ENCODE data around the gene ZFP36.
A peak's percentile ranks its signal among the peaks of the same experiment; 100 is the strongest.
"Not testable (repeated sequence)": the region's sequence is repeated elsewhere in the genome, so short reads cannot be mapped to it uniquely, and the experiment has no call there.

The ZFP36 gene

GRCh38 chr19:39406656-39407409, at the start of gene ZFP36:
ZFP36 (plus strand) TSS chr19:39406847; CDS start chr19:39406905, 58 bp downstream.
- peak; percentile 76 for DNase-seq (ENCODE audit: low read depth)

- DNase-seq (ENCODE audit: low read depth) = no peak
Measured at GRCh38 chr19:39359026-39359425, 47.6 kb upstream of the ZFP36 start.

GRCh38 chr19:39360599-39360998, 46.0 kb upstream of the ZFP36 start:
- DNase-seq (ENCODE audit: low read depth) = no peak

GRCh38 chr19:39362682-39363657, 43.7 kb upstream of the ZFP36 start:
- peak; percentile 38 for DNase-seq (ENCODE audit: low read depth)

GRCh38 chr19:39363901-39364457, 42.7 kb upstream of the ZFP36 start:
- peak; percentile 53 for DNase-seq (ENCODE audit: low read depth)

GRCh38 chr19:39365531-39365930, 41.1 kb upstream of the ZFP36 start:
- no peak for DNase-seq (ENCODE audit: low read depth)

- no peak for DNase-seq (ENCODE audit: low read depth)
Measured at GRCh38 chr19:39369200-39369599, 37.4 kb upstream of the ZFP36 start.

- no peak for DNase-seq (ENCODE audit: low read depth)
Measured at GRCh38 chr19:39370735-39371134, 35.9 kb upstream of the ZFP36 start.

- DNase-seq (ENCODE audit: low read depth) = peak; percentile 96
Measured at GRCh38 chr19:39372047-39372802, 34.4 kb upstream of the ZFP36 start.

- peak; percentile 42 for DNase-seq (ENCODE audit: low read depth)
Measured at GRCh38 chr19:39372941-39373340, 33.7 kb upstream of the ZFP36 start.

GRCh38 chr19:39375929-39376328, 30.7 kb upstream of the ZFP36 start:
- DNase-seq (ENCODE audit: low read depth) = no peak

- no peak for DNase-seq (ENCODE audit: low read depth)
Measured at GRCh38 chr19:39377373-39378362, 29.0 kb upstream of the ZFP36 start.

GRCh38 chr19:39379366-39379765, 27.3 kb upstream of the ZFP36 start:
- DNase-seq (ENCODE audit: low read depth) = not testable (repeated sequence)

GRCh38 chr19:39379865-39380396, 26.7 kb upstream of the ZFP36 start:
- DNase-seq (ENCODE audit: low read depth) = no peak

- DNase-seq (ENCODE audit: low read depth) = no peak
Measured at GRCh38 chr19:39380521-39381502, 25.8 kb upstream of the ZFP36 start.

GRCh38 chr19:39381910-39382611, 24.6 kb upstream of the ZFP36 start:
- DNase-seq (ENCODE audit: low read depth) = no peak

- DNase-seq (ENCODE audit: low read depth) = no peak
Measured at GRCh38 chr19:39382991-39383828, 23.4 kb upstream of the ZFP36 start.
